GM06990 (cell line): ENCODE data around the gene CHMP6.

ENCODE experiments used
- DNase-seq: peaks from one replicate; pipeline ENCODE4 v3.0.0-alpha.2; 2011; ENCODE audit not compliant: insufficient read length; ENCODE audit errors: extremely low read depth
- H3K27me3 ChIP-seq: replicated peaks from 2 replicates; pipeline ENCODE4 v1.6.0; 2011; ENCODE audit warnings: low read length; ENCODE audit not compliant: control insufficient read depth, insufficient read depth
- H3K36me3 ChIP-seq: 2 replicates; pipeline ENCODE4 v1.5.1; 2011; ENCODE audit warnings: low read length; ENCODE audit not compliant: control insufficient read depth, insufficient read depth
- H3K4me3 ChIP-seq: replicated peaks from 2 replicates; pipeline ENCODE4 v1.5.1; 2011; ENCODE audit warnings: low read depth, mild to moderate bottlenecking, control low read depth, low read length
- CTCF ChIP-seq: IDR thresholded peaks from 2 replicates; pipeline ENCODE4 v1.5.1; 2011; ENCODE audit warnings: low read length, control low read depth, mild to moderate bottlenecking, inconsistent platforms; ENCODE audit not compliant: insufficient read depth, poor library complexity, severe bottlenecking

CHMP6 gene

GRCh38 chr17:80969674-80970043 is 22.0 kb upstream of the CHMP6 start:
- Histone ChIP-seq H3K4me3 (no peak overlapping the region), H3K36me3 (peaks cover 5% of the 10 kb centered on the region), H3K27me3 (no peaks in the 10 kb centered on the region)
- no peak for TF ChIP-seq CTCF
- DNase-seq = peak; percentile 10

GRCh38 chr17:80970044-80970761 is 21.4 kb upstream of the CHMP6 start:
- no peaks in the 10 kb centered on the region for H3K27me3 ChIP-seq
- no peak overlapping the region for H3K4me3 ChIP-seq
- H3K36me3 ChIP-seq = no peaks in the 10 kb centered on the region; the same call in none of the 2 replicates
- TF ChIP-seq CTCF = peak; percentile 83
- peak; percentile 47 for DNase-seq

DNA sequence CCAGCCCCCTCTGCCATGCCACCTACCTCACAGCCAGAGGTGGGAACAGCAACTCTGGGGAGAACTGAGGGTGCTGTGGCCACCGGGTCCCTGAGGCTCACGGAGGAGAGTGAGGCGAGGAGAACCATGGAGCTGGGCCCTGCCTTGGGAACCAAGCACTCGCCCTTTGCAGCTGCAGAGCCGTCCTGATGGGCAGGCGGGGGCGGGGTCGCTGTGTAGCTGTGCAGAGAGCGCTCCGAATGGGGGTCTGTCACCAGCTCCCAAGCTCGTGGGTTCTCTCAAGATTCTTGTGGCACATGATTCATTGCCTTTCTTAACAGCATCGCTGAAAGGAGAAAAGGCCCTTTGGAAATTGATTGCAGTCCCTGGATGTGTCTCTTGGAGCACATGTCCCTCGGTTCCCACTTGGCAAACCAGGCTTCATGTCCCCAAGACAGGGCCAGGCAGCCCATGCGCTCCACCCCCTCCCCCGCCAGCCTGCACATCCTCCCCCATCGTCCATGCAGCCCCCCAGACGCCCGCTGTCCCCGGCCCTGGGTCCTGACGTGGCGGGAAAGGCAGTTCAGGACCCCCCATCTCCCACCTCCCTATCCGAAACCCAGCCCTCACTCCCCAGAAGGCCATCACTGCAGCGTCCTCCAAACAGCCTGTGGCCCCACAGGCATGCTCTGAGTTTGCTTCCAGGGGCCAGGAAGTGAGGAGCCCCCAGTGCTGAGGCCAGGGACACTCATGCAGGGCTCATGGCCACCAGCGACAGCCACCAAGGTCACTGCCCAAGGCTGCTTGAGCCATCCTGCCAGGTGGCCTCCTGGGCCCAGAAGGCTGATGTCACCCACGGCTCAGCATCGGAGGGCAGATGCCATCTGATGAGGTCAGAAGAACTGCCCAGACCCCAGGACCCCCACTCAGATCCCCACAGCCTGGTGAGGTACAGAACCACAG is 20.6 kb upstream of the CHMP6 start:
- Histone ChIP-seq H3K27me3 (no peaks in the 10 kb centered on the region), H3K4me3 (no peak overlapping the region), H3K36me3 (no peaks in the 10 kb centered on the region)
- TF ChIP-seq CTCF = no peak
- no peak for DNase-seq

GRCh38 chr17:80971704-80972304 is 19.8 kb upstream of the CHMP6 start:
- Histone ChIP-seq H3K27me3 (no peaks in the 10 kb centered on the region), H3K36me3 (no peaks in the 10 kb centered on the region), H3K4me3 (no peak overlapping the region)
- peak; percentile 6 for DNase-seq
- TF ChIP-seq CTCF = no peak

DNA sequence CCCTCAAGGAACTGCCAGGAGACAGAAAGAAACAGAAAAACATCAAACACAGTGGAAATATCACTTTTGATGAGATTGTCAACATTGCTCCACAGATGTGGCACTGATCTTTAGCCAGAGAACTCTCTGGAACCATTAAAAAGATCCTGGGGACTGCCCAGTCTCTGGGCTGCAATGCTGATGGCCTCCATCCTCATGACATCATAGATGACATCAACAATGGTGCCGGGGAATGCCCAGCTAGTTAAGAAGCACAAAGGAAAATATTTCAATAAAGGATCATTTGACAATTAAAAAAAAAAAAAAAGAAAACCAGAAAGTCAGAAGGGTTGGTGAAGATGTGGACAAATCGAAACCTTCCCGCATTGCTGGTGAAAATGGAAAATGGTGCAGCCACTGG is 14.9 kb upstream of the CHMP6 start:
- no peak for DNase-seq
- Histone ChIP-seq H3K4me3 (no peak overlapping the region), H3K27me3 (no peaks in the 10 kb centered on the region), H3K36me3 (no peaks in the 10 kb centered on the region)
- no peak for TF ChIP-seq CTCF
